A549 (cell line): Measurements from ENCODE around the gene RSPH6A. TPM values are rescaled to one million over a fixed set of nuclear protein-coding genes. Genes with fewer than 3 reads are reported as not detected.
A peak's percentile ranks its signal among the peaks of the same experiment; 100 is the strongest.

Source experiments
- ATOH8 ChIP-seq: fragments of 250-450 bp; sonication (Bioruptor Pico); IDR thresholded peaks from 2 replicates; pipeline ENCODE4 v1.5.0; 2020; ENCODE audit warnings: low read depth, mild to moderate bottlenecking, moderate library complexity
- BHLHE40 ChIP-seq: IDR thresholded peaks from 2 replicates; pipeline ENCODE4 v1.6.1; 2012; ENCODE audit warnings: low read depth, low read length, inconsistent platforms
- CBX8 ChIP-seq: fragments of 200-600 bp; sonication (generic); IDR thresholded peaks from 2 replicates; pipeline ENCODE4 v1.6.1; 2016
- CEBPB ChIP-seq, 2 experiments: fragments of >200 bp in 1 of 2; sonication (Bioruptor Twin) in 1 of 2; formaldehyde crosslinking in 1 of 2; IDR thresholded peaks; 2 replicates each; pipeline ENCODE4 v1.6.1; 2012 to 2016
- CTCF ChIP-seq: fragments of >200 bp; sonication (Bioruptor Twin); formaldehyde crosslinking; IDR thresholded peaks from 3 replicates; pipeline ENCODE4 v1.5.1; 2016
- EHF ChIP-seq: fragments of 250-450 bp; sonication (Bioruptor Pico); IDR thresholded peaks from 2 replicates; pipeline ENCODE4 v1.5.0; 2020; ENCODE audit warnings: mild to moderate bottlenecking
- EHMT2 ChIP-seq: fragments of 200-600 bp; sonication (generic); IDR thresholded peaks from 2 replicates; pipeline ENCODE4 v1.6.1; 2016; ENCODE audit warnings: antibody characterized with exemption, low read depth, mild to moderate bottlenecking, moderate library complexity
- EP300 ChIP-seq, 2 experiments: fragments of >200 bp; sonication (Bioruptor Twin); formaldehyde crosslinking; IDR thresholded peaks; 2 replicates in 1 of 2; 3 replicates in 1 of 2; pipeline ENCODE4 v1.6.1; 2016 to 2017
- ESRRA ChIP-seq: fragments of 150-350 bp; IDR thresholded peaks from 2 replicates; pipeline ENCODE4 v1.6.1; 2014; ENCODE audit warnings: mild to moderate bottlenecking, low read length, borderline replicate concordance
- FOSB ChIP-seq: fragments of 250-450 bp; sonication (Bioruptor Pico); IDR thresholded peaks from 2 replicates; pipeline ENCODE4 v1.5.0; 2020; ENCODE audit warnings: mild to moderate bottlenecking, moderate library complexity
- FOXS1 ChIP-seq: fragments of 250-450 bp; sonication (Bioruptor Pico); IDR thresholded peaks from 2 replicates; pipeline ENCODE4 v1.5.0; 2020; ENCODE audit warnings: mild to moderate bottlenecking, moderate library complexity
- GATA3 ChIP-seq: IDR thresholded peaks from 2 replicates; pipeline ENCODE4 v1.6.1; 2012; ENCODE audit warnings: borderline replicate concordance
- HEYL ChIP-seq: fragments of 250-450 bp; sonication (Bioruptor Pico); IDR thresholded peaks from 2 replicates; pipeline ENCODE4 v1.8.0; 2021; ENCODE audit warnings: mild to moderate bottlenecking, moderate library complexity
- HOXA7 ChIP-seq: fragments of 250-450 bp; sonication (Bioruptor Pico); IDR thresholded peaks from 2 replicates; pipeline ENCODE4 v1.5.0; 2020; ENCODE audit warnings: mild to moderate bottlenecking, moderate library complexity
- HOXB5 ChIP-seq: fragments of 250-450 bp; sonication (Bioruptor Pico); IDR thresholded peaks from 2 replicates; pipeline ENCODE4 v1.5.0; 2020; ENCODE audit warnings: mild to moderate bottlenecking, moderate library complexity
- KDM1A ChIP-seq: fragments of 200-600 bp; sonication (generic); IDR thresholded peaks from 2 replicates; pipeline ENCODE4 v1.6.1; 2016; ENCODE audit warnings: low read depth, mild to moderate bottlenecking
- MAFK ChIP-seq: fragments of 450-650 bp; IDR thresholded peaks from 2 replicates; pipeline ENCODE4 v1.6.1; 2014; ENCODE audit not compliant: partially characterized antibody
- MAZ ChIP-seq: fragments of 150-350 bp; IDR thresholded peaks from 2 replicates; pipeline ENCODE4 v1.6.1; 2014; ENCODE audit warnings: antibody characterized with exemption, low read depth, low read length, borderline replicate concordance
- MYC ChIP-seq: IDR thresholded peaks from 2 replicates; pipeline ENCODE4 v1.6.1; 2012; ENCODE audit warnings: mild to moderate bottlenecking, inconsistent platforms, low read length, improper control_type of control experiment, borderline replicate concordance
- NR3C1 ChIP-seq: fragments of >200 bp; sonication (Bioruptor Twin); formaldehyde crosslinking; IDR thresholded peaks from 3 replicates; pipeline ENCODE4 v1.6.1; 2017
- POLR2AphosphoS2 ChIP-seq: conservative IDR thresholded peaks from 2 replicates; pipeline ENCODE4 v1.6.1; 2012; ENCODE audit warnings: low read length, improper control_type of control experiment, inconsistent platforms
- RAD21 ChIP-seq, 2 experiments: fragments of >200 bp in 1 of 2; sonication (Bioruptor Twin) in 1 of 2; formaldehyde crosslinking in 1 of 2; IDR thresholded peaks in 1 of 2; conservative IDR thresholded peaks in 1 of 2; 2 replicates in 1 of 2; 3 replicates in 1 of 2; pipeline ENCODE4 v1.6.1; 2012 to 2018; ENCODE audit warnings: inconsistent platforms in 1 of 2
- RCOR1 ChIP-seq: fragments of 150-350 bp; IDR thresholded peaks from 2 replicates; pipeline ENCODE4 v1.6.1; 2014; ENCODE audit warnings: antibody characterized with exemption, low read length, low read depth
- RFX5 ChIP-seq: fragments of 450-650 bp; IDR thresholded peaks from 2 replicates; pipeline ENCODE4 v1.7.1; 2014; ENCODE audit warnings: antibody characterized with exemption, mild to moderate bottlenecking, moderate library complexity
- RNF2 ChIP-seq: fragments of 200-600 bp; sonication (generic); IDR thresholded peaks from 2 replicates; pipeline ENCODE4 v1.6.1; 2016; ENCODE audit warnings: low read depth, mild to moderate bottlenecking, antibody characterized with exemption, moderate library complexity, borderline replicate concordance
- SMC3 ChIP-seq: fragments of >200 bp; sonication (Bioruptor Twin); formaldehyde crosslinking; IDR thresholded peaks from 3 replicates; pipeline ENCODE4 v1.6.1; 2018; ENCODE audit warnings: inconsistent platforms
- SREBF2 ChIP-seq: fragments of 450-650 bp; IDR thresholded peaks from 2 replicates; pipeline ENCODE4 v1.6.1; 2014; ENCODE audit warnings: mild to moderate bottlenecking, moderate library complexity
- TP53 ChIP-seq: fragments of 250-450 bp; sonication (Bioruptor Pico); IDR thresholded peaks from 2 replicates; pipeline ENCODE4 v1.5.0; 2021; ENCODE audit warnings: mild to moderate bottlenecking, moderate library complexity
- ZC3H11A ChIP-seq: fragments of 450-650 bp; IDR thresholded peaks from 2 replicates; pipeline ENCODE4 v1.6.1; 2014; ENCODE audit warnings: antibody characterized with exemption, mild to moderate bottlenecking
- ZSCAN20 ChIP-seq: fragments of 250-450 bp; sonication (Bioruptor Pico); IDR thresholded peaks from 2 replicates; pipeline ENCODE4 v1.8.0; 2022; ENCODE audit warnings: mild to moderate bottlenecking, moderate library complexity
- polyA plus RNA-seq, 4 experiments: library from polyadenylated mRNA; depleted of rRNA in 3 of 4; stranded (reverse); fragments of >200 nt; fragmentation: RNase III in 1 of 4; extraction: RNeasy Plus Mini Kit Qiagen cat#74134 plus additional on column Dnase treatment in 1 of 4; gene quantifications; 2 replicates in 3 of 4; 3 replicates in 1 of 4; pipeline ENCODE4 v1.2.3, GENCODE V29; 2011 to 2017
- TF ChIP-seq, protein P1 (sequence below): fragments of 200-600 bp; sonication (generic); IDR thresholded peaks from 2 replicates; pipeline ENCODE4 v1.6.1; 2016; ENCODE audit warnings: antibody characterized with exemption, mild to moderate bottlenecking, moderate library complexity
- TF ChIP-seq, protein P2 (sequence below): IDR thresholded peaks from 2 replicates; pipeline ENCODE4 v1.6.1; 2012
- TF ChIP-seq, protein P3 (sequence below): IDR thresholded peaks from 2 replicates; pipeline ENCODE4 v1.6.1; 2012
- TF ChIP-seq, protein P4 (sequence below): IDR thresholded peaks from 2 replicates; pipeline ENCODE4 v1.6.1; 2012; ENCODE audit warnings: low read depth, borderline replicate concordance

The RSPH6A gene
- polyA plus RNA-seq, 2 of the 4 experiments (the other 2 are of a cell fraction): not detected

DNA sequence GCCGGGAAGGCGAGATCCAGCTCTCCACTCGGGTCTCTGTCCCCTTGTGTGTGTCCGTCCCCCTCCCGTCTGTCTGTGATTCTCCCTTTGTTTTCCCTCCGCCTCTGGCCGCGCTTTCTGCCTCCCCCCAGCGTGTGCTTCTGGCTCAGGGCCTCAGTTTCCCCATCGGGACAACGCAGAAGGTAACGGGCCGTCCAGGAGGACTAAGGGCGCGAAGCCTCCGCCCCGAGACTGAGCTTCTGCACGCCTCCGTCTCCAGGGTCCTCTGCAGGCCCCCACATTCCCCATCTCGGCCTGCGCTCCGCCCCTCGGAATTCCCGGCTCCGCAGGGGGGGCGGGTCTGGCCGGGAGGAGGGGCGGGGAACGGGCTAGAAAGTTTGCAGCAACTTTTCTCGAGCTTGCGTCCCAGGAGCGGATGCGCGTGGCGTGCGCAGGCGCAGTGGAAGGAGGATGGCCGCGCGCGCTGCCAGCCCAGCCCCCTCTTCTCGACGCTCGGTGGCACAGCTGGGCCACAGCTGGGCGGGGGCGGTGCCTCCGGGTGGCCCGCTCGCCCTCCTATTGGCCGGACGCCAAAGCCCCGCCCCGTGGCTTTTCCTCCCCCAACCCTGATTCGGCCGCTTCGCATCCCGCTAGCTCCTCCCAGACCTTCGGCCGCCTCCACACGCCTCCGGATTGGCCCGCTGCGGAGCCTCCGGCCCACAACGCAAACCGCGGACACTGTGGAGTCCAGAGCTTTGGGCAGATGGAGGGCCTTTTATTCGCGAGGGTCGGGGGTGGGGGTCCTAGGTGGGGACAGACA, 45.9 kb downstream of the RSPH6A start, which contains the start of gene SIX5 (continued):
- TF ChIP-seq CBX8 (no peak), RFX5 (peak; percentile 72), RAD21 (conservative IDR thresholded peaks at IDR 0.05 in 1 of 2, IDR thresholded peaks at IDR 0.05 in 1 of 2) (0 out of 5 replicates have a peak, but pooled peaks of 1 of the 2 experiments have one; percentile 12), EP300 (IDR thresholded peaks at IDR 0.05) (peak in 1 of 2 experiments; percentile 41; a peak in 1 of 5 replicates), RCOR1 (no peak), FOXS1 (0 out of 2 replicates have a peak, but pooled peaks have one; percentile 40), HOXB5 (CRISPR knock-in tag) (0 out of 2 replicates have a peak, but pooled peaks have one; percentile 47), FOSB (CRISPR knock-in tag) (0 out of 2 replicates have a peak, but pooled peaks have one; percentile 66), ZC3H11A (no peak), RNF2 (no peak; the same call in 1 of the 2 replicates), SMC3 (0 out of 3 replicates have a peak, but pooled peaks have one; percentile 4), HEYL (no peak), MAZ (peak; percentile 86; the same call in 1 of the 2 replicates), SREBF2 (no peak), ESRRA (no peak), HOXA7 (CRISPR knock-in tag) (peak; percentile 90), MYC (peak; percentile 34; the same call in 1 of the 2 replicates), ATOH8 (CRISPR knock-in tag) (no peak), KDM1A (no peak), GATA3 (peak; percentile 71), CEBPB (IDR thresholded peaks at IDR 0.05) (0 out of 4 replicates have a peak, but pooled peaks of 1 of the 2 experiments have one; percentile 28), NR3C1 (no peak), EHF (CRISPR knock-in tag) (peak; percentile 28; the same call in 1 of the 2 replicates), CTCF (no peak), BHLHE40 (no peak), TP53 (CRISPR knock-in tag) (peak; percentile 94), EHMT2 (no peak), POLR2AphosphoS2 (no peak; the same call in 1 of the 2 replicates), MAFK (peak; percentile 34), ZSCAN20 (no peak)
- TF ChIP-seq, protein P1, sequence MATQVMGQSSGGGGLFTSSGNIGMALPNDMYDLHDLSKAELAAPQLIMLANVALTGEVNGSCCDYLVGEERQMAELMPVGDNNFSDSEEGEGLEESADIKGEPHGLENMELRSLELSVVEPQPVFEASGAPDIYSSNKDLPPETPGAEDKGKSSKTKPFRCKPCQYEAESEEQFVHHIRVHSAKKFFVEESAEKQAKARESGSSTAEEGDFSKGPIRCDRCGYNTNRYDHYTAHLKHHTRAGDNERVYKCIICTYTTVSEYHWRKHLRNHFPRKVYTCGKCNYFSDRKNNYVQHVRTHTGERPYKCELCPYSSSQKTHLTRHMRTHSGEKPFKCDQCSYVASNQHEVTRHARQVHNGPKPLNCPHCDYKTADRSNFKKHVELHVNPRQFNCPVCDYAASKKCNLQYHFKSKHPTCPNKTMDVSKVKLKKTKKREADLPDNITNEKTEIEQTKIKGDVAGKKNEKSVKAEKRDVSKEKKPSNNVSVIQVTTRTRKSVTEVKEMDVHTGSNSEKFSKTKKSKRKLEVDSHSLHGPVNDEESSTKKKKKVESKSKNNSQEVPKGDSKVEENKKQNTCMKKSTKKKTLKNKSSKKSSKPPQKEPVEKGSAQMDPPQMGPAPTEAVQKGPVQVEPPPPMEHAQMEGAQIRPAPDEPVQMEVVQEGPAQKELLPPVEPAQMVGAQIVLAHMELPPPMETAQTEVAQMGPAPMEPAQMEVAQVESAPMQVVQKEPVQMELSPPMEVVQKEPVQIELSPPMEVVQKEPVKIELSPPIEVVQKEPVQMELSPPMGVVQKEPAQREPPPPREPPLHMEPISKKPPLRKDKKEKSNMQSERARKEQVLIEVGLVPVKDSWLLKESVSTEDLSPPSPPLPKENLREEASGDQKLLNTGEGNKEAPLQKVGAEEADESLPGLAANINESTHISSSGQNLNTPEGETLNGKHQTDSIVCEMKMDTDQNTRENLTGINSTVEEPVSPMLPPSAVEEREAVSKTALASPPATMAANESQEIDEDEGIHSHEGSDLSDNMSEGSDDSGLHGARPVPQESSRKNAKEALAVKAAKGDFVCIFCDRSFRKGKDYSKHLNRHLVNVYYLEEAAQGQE: no peak; the same call in 1 of the 2 replicates
- TF ChIP-seq, protein P2, sequence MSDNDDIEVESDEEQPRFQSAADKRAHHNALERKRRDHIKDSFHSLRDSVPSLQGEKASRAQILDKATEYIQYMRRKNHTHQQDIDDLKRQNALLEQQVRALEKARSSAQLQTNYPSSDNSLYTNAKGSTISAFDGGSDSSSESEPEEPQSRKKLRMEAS: peak; percentile 93
- TF ChIP-seq, protein P3, sequence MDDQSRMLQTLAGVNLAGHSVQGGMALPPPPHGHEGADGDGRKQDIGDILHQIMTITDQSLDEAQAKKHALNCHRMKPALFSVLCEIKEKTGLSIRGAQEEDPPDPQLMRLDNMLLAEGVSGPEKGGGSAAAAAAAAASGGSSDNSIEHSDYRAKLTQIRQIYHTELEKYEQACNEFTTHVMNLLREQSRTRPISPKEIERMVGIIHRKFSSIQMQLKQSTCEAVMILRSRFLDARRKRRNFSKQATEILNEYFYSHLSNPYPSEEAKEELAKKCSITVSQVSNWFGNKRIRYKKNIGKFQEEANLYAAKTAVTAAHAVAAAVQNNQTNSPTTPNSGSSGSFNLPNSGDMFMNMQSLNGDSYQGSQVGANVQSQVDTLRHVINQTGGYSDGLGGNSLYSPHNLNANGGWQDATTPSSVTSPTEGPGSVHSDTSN: peak; percentile 99
- TF ChIP-seq, protein P4, sequence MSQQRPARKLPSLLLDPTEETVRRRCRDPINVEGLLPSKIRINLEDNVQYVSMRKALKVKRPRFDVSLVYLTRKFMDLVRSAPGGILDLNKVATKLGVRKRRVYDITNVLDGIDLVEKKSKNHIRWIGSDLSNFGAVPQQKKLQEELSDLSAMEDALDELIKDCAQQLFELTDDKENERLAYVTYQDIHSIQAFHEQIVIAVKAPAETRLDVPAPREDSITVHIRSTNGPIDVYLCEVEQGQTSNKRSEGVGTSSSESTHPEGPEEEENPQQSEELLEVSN: 0 out of 2 replicates have a peak, but pooled peaks have one; percentile 69
